Measurements from ENCODE around the gene NDUFV1.
"Not testable (repeated sequence)": the region's sequence is repeated elsewhere in the genome, so short reads cannot be mapped to it uniquely, and the experiment has no call there.

DNA sequence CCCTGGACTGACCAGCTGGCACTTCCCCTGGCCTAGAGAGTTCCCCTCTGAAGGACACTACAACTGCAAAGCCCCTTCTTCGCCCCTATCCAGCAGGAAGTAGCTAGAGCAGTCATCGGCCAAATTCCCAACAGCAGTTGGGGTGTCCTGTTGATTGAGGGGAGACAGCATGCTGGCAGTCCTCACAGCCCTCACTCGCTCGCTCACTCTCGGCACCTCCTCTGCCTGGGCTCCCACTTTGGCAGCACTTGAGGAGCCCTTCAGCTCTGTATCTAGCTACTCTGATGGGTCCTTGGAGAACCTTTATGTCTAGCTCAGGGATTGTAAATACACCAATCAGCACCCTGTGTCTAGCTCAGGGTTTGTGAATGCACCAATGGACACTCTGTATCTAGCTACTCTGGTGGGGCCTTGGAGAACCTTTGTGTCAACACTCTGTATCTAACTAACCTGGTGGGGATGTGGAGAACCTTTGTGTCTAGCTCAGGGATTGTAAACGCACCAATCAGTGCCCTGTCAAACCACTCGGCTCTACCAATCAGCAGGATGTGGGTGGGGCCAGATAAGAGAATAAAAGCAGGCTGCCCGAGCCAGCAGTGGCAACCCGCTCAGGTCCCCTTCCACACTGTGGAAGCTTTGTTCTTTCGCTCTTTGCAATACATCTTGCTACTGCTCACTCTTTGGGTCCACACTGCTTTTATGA, 19.5 kb downstream of the NDUFV1 start:
- not testable (repeated sequence) for TF ChIP-seq POLR2A (IDR thresholded peaks at IDR 0.05; ENCODE audit: low read length); GATA1 (IDR thresholded peaks at IDR 0.05; ENCODE audit: low read depth, low read length)
